ENCODE data around the gene KLHL22. TPM values are rescaled to one million over a fixed set of nuclear protein-coding genes. Genes with fewer than 3 reads are reported as not detected.
A peak's percentile ranks its signal among the peaks of the same experiment; 100 is the strongest.

KLHL22 gene
- total and polyA plus RNA-seq, 2 of the 4 experiments (the other 2 are of a cell fraction) = 27.1 to 30.1 TPM

DNA sequence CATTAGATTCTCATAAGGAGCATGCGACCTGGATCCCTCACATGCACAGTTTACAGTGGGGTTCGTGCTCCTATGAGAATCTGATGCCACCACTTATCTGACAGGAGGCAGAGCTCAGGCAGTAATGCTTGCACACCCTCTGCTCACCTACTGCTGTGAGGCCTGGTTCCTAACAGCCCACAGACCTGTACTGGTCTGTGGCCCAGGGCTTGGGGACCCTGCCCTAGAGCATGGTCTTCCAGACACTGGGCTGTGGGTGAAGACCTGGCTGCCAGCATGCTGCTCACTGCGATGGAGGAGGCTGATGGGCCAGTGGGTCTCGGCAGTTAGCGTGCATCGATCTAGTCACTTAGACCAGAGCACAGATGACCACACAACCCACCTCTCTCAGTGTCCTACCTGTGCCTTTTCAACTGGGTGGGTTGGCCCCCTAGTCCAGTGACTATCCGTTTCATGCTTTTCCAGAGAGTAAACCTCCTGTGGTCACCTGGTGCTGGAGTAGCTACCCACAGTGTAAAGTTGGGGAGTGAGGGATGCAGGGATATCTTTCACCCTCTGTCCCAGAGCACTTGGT is 32.9 kb upstream of the KLHL22 start:
- no peak overlapping the region for H3K9ac ChIP-seq (ENCODE audit: low read depth, low read length)
- H3K4me1 ChIP-seq (ENCODE audit: control insufficient read depth, insufficient read depth, low read length) = peaks cover 53% of the 10 kb centered on the region
- H3K9me3 ChIP-seq (ENCODE audit: control insufficient read depth, insufficient read depth, low read length) = no peaks in the 10 kb centered on the region
- no peak for TF ChIP-seq RCOR1 (IDR thresholded peaks at IDR 0.05; ENCODE audit: insufficient replicate concordance, low read length)
- no peak for TF ChIP-seq BHLHE40 (IDR thresholded peaks at IDR 0.05; ENCODE audit: low read depth, low read length)
- TF ChIP-seq FOS (IDR thresholded peaks at IDR 0.05; ENCODE audit: low read depth, low read length) = no peak
- TF ChIP-seq MAZ (IDR thresholded peaks at IDR 0.05; ENCODE audit: borderline replicate concordance, low read depth, low read length) = no peak
- TF ChIP-seq POLR2A (IDR thresholded peaks at IDR 0.05; ENCODE audit: low read depth, low read length) = no peak
- TF ChIP-seq MXI1 (IDR thresholded peaks at IDR 0.05; ENCODE audit: borderline replicate concordance, low read depth, low read length) = no peak
- TF ChIP-seq, protein P1, sequence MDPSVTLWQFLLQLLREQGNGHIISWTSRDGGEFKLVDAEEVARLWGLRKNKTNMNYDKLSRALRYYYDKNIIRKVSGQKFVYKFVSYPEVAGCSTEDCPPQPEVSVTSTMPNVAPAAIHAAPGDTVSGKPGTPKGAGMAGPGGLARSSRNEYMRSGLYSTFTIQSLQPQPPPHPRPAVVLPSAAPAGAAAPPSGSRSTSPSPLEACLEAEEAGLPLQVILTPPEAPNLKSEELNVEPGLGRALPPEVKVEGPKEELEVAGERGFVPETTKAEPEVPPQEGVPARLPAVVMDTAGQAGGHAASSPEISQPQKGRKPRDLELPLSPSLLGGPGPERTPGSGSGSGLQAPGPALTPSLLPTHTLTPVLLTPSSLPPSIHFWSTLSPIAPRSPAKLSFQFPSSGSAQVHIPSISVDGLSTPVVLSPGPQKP (IDR thresholded peaks at IDR 0.05; ENCODE audit: borderline replicate concordance, low read depth, low read length) = no peak
- TF ChIP-seq, protein P2, sequence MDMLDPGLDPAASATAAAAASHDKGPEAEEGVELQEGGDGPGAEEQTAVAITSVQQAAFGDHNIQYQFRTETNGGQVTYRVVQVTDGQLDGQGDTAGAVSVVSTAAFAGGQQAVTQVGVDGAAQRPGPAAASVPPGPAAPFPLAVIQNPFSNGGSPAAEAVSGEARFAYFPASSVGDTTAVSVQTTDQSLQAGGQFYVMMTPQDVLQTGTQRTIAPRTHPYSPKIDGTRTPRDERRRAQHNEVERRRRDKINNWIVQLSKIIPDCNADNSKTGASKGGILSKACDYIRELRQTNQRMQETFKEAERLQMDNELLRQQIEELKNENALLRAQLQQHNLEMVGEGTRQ (IDR thresholded peaks at IDR 0.05; ENCODE audit: low read depth, low read length) = no peak
- no peak for TF ChIP-seq CEBPB (IDR thresholded peaks at IDR 0.05; ENCODE audit: low read depth, low read length)
- TF ChIP-seq, protein P3, sequence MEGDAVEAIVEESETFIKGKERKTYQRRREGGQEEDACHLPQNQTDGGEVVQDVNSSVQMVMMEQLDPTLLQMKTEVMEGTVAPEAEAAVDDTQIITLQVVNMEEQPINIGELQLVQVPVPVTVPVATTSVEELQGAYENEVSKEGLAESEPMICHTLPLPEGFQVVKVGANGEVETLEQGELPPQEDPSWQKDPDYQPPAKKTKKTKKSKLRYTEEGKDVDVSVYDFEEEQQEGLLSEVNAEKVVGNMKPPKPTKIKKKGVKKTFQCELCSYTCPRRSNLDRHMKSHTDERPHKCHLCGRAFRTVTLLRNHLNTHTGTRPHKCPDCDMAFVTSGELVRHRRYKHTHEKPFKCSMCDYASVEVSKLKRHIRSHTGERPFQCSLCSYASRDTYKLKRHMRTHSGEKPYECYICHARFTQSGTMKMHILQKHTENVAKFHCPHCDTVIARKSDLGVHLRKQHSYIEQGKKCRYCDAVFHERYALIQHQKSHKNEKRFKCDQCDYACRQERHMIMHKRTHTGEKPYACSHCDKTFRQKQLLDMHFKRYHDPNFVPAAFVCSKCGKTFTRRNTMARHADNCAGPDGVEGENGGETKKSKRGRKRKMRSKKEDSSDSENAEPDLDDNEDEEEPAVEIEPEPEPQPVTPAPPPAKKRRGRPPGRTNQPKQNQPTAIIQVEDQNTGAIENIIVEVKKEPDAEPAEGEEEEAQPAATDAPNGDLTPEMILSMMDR (conservative IDR thresholded peaks at IDR 0.05; ENCODE audit: low read depth, low read length) = no peak
- TF ChIP-seq MAFK (IDR thresholded peaks at IDR 0.05; ENCODE audit: low read depth, low read length) = no peak
- no peak overlapping the region for H2BK15ac ChIP-seq (ENCODE audit: low read depth, low read length)
- H4K5ac ChIP-seq (ENCODE audit: low read depth, low read length) = no peak overlapping the region
- CTCF ChIA-PET = no interaction called here
- in situ Hi-C loops (cut with MboI; ENCODE audit: low sequenced_read_pairs) = no loop called here
- H4K8ac ChIP-seq (ENCODE audit: low read depth in 2 of 2, low read length in 2 of 2) = peak overlapping the region in 1 of 2 experiments; percentile 3; a peak in 1 of 4 replicates
- POLR2A ChIA-PET (ENCODE audit: unreplicated experiment) = no interaction called here
- H2AK9ac ChIP-seq (replicated peaks; ENCODE audit: low read depth, low read length, poor library complexity) = peak overlapping the region; percentile 56
- peak overlapping the region; percentile 20; the same call in 1 of the 2 replicates for H3K23ac ChIP-seq (ENCODE audit: low read depth, low read length)
- H3K4ac ChIP-seq (ENCODE audit: low read depth, low read length) = peak overlapping the region; percentile 48; the same call in 1 of the 2 replicates
- H3K14ac ChIP-seq (replicated peaks; ENCODE audit: low read depth, low read length) = 0 out of 2 replicates have a peak overlapping the region, but pooled peaks have one; percentile 30
- no peak overlapping the region for H2BK20ac ChIP-seq (ENCODE audit: low read depth, low read length)
- peak overlapping the region; percentile 5; the same call in 1 of the 2 replicates for H3K27ac ChIP-seq (ENCODE audit: insufficient read depth, low read length)
- peaks cover 24 to 82% of the 10 kb centered on the region in 2 experiments; a peak in 3 of 4 replicates for H3K79me1 ChIP-seq (ENCODE audit: low read depth in 1 of 2, low read length in 2 of 2)
- DNase-seq (no peak), ATAC-seq (ENCODE audit: low read depth) (no peak)
- peak overlapping the region; percentile 60 for H2BK5ac ChIP-seq (ENCODE audit: low read depth, low read length, poor library complexity, severe bottlenecking)
- peak overlapping the region; percentile 85 for H2AK5ac ChIP-seq (ENCODE audit: low read depth, low read length)
- H4K91ac ChIP-seq (ENCODE audit: insufficient read depth, low read depth, low read length) = 0 out of 2 replicates have a peak overlapping the region, but pooled peaks have one; percentile 32
- H3K27me3 ChIP-seq (ENCODE audit: control insufficient read depth, insufficient read depth, low read length) = no peaks in the 10 kb centered on the region
- intact Hi-C loops (cut with micrococcal nuclease) = no loop called here
- no TSS peak for BruUV-seq (replicated peaks)
- no CpG with 5 or more reads among the region's 7 CpGs for WGBS, 2 experiments (ENCODE audit: extremely low coverage in 2 of 2, insufficient read length in 1 of 2)
- H3K4me3 ChIP-seq (ENCODE audit: insufficient read depth, low read depth, low read length) = no peak overlapping the region
- H3K36me3 ChIP-seq (ENCODE audit: control insufficient read depth, insufficient read depth, low read length) = peaks cover 14% of the 10 kb centered on the region
- dilution Hi-C loops (cut with HindIII; ENCODE audit: low sequenced_read_pairs, unreplicated experiment) = no loop called here
- H3K56ac ChIP-seq (ENCODE audit: extremely low read depth, insufficient read depth, low read length) = no peak overlapping the region
- H2AFZ ChIP-seq (replicated peaks; ENCODE audit: low read length, poor library complexity) = no peak overlapping the region
- peaks cover 75% of the 10 kb centered on the region for H4K20me1 ChIP-seq (ENCODE audit: insufficient read depth, low read length)
- 0 out of 2 replicates have a peak overlapping the region, but pooled peaks have one; percentile 11 for H2BK120ac ChIP-seq (ENCODE audit: low read depth, low read length)
- no peak overlapping the region for H3K18ac ChIP-seq (ENCODE audit: low read depth, low read length)
- no peak overlapping the region for H3K4me2 ChIP-seq (ENCODE audit: low read depth, low read length)
- H3K9me1 ChIP-seq (ENCODE audit: insufficient read depth, low read length) = peaks cover 46% of the 10 kb centered on the region

Measured in IMR-90 (cell line).